ENCODE data around the gene RBM25. TPM values are rescaled to one million over a fixed set of nuclear protein-coding genes. Genes with fewer than 3 reads are reported as not detected.
"Not testable (repeated sequence)": the region's sequence is repeated elsewhere in the genome, so short reads cannot be mapped to it uniquely, and the experiment has no call there.

Gene RBM25
- total RNA-seq, 6 donors from 2014 or later: 53.8 to 320 (median 68.9) TPM

- no peaks in the 10 kb centered on the region for H3K4me1 ChIP-seq
- no peaks in the 10 kb centered on the region for H3K9me3 ChIP-seq
- H3K4me3 ChIP-seq: no peak overlapping the region
- H3K27ac ChIP-seq: no peak overlapping the region
- TF ChIP-seq EP300 (IDR thresholded peaks at IDR 0.05) (no peak), POLR2AphosphoS5 (IDR thresholded peaks at IDR 0.05) (no peak), CTCF (IDR thresholded peaks at IDR 0.05) (no peak), POLR2A (IDR thresholded peaks at IDR 0.05) (no peak)
- DNase-seq (no peak), ATAC-seq (ENCODE audit: low FRiP score in 2 of 2) (no peak)
- peaks cover 20 to 97% (median 43%) of the 10 kb centered on the region in 4 donors for H3K36me3 ChIP-seq
- no peaks in the 10 kb centered on the region for H3K27me3 ChIP-seq
- WGBS, 2 donors: 91 to 93% methylated on average over 9 of the region's 9 CpGs
Measured at GRCh38 chr14:73168274-73168673, 109.9 kb downstream of the RBM25 start.

DNA sequence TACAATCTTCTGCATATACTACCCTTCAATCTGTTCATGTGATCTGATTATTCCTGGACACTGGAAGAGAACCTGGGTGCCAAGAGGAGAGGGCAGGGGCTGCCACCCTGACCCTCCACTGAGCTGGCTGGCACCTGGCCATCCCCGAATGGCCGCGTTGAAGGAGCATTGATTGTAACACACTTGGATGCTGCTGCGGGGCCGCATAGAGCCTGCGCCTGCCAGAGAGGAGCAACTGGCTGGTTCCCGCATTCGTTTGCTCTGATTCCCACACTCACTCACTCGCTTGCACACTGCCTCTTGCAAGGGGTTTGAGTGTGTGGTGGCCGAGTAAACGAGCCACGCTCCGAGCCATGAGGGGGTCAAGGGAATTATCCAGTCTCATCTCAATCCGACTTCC lies 110.4 kb downstream of the RBM25 start:
- H3K27ac ChIP-seq: no peak overlapping the region
- WGBS, 2 donors: 95% methylated on average over 12 to 14 of the region's 14 CpGs
- peak in 1 of 2 donors; percentile 40 for DNase-seq
- H3K4me3 ChIP-seq: no peak overlapping the region
- no peaks in the 10 kb centered on the region for H3K9me3 ChIP-seq
- TF ChIP-seq POLR2A (IDR thresholded peaks at IDR 0.05) (no peak), EP300 (IDR thresholded peaks at IDR 0.05) (no peak), POLR2AphosphoS5 (IDR thresholded peaks at IDR 0.05) (no peak), CTCF (IDR thresholded peaks at IDR 0.05) (no peak)
- H3K36me3 ChIP-seq: peaks cover 20 to 97% (median 45%) of the 10 kb centered on the region in 4 donors
- no peaks in the 10 kb centered on the region for H3K4me1 ChIP-seq
- no peaks in the 10 kb centered on the region for H3K27me3 ChIP-seq
- ATAC-seq (ENCODE audit: low FRiP score in 2 of 2): no peak

DNA sequence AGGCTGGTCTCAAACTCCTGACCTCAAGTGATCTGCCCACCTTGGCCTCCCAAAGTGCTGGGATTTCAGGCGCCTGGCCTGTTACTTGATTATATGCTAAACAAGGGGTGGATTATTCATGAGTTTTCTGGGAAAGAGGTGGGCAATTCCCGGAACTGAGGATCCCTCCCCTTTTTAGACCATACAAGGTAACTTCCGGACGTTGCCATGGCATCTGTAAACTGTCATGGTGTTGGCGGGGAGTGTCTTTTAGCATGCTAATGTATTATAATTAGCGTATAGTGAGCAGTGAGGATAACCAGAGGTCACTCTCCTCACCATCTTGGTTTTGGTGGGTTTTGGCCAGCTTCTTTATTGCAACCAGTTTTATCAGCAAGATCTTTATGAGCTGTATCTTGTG lies 111.5 kb downstream of the RBM25 start:
- not testable (repeated sequence) for H3K27ac ChIP-seq; ATAC-seq (ENCODE audit: low FRiP score in 2 of 2); DNase-seq; H3K27me3 ChIP-seq; H3K4me3 ChIP-seq; H3K4me1 ChIP-seq; H3K9me3 ChIP-seq
- 87 to 91% methylated on average over 6 of the region's 6 CpGs for WGBS, 2 donors
- H3K36me3 ChIP-seq: peaks cover 17 to 100% (median 54%) of the 10 kb centered on the region in 4 donors

DNA sequence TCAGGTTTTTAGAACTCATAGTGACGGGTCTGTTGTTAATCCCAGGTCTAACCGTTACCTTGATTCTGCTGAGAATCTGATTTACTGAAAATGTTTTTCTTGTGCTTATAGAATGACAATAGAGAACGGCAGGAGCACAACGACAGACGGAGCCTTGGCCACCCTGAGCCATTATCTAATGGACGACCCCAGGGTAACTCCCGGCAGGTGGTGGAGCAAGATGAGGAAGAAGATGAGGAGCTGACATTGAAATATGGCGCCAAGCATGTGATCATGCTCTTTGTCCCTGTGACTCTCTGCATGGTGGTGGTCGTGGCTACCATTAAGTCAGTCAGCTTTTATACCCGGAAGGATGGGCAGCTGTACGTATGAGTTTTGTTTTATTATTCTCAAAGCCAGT lies 112.4 kb downstream of the RBM25 start:
- H3K27ac ChIP-seq: no peak overlapping the region
- DNase-seq (no peak), ATAC-seq (ENCODE audit: low FRiP score in 2 of 2) (no peak)
- no peaks in the 10 kb centered on the region for H3K9me3 ChIP-seq
- peaks cover 17 to 100% (median 52%) of the 10 kb centered on the region in 4 donors for H3K36me3 ChIP-seq
- no peak for TF ChIP-seq EP300 (IDR thresholded peaks at IDR 0.05)
- no peak for TF ChIP-seq POLR2A (IDR thresholded peaks at IDR 0.05)
- no peak for TF ChIP-seq CTCF (IDR thresholded peaks at IDR 0.05)
- TF ChIP-seq POLR2AphosphoS5 (IDR thresholded peaks at IDR 0.05): no peak
- 91 to 92% methylated on average over 11 of the region's 11 CpGs for WGBS, 2 donors
- H3K27me3 ChIP-seq: no peaks in the 10 kb centered on the region
- H3K4me3 ChIP-seq: no peak overlapping the region
- no peaks in the 10 kb centered on the region for H3K4me1 ChIP-seq

- TF ChIP-seq EP300 (IDR thresholded peaks at IDR 0.05): no peak
- no peak for TF ChIP-seq CTCF (IDR thresholded peaks at IDR 0.05)
- no peak for TF ChIP-seq POLR2A (IDR thresholded peaks at IDR 0.05)
- DNase-seq (no peak), ATAC-seq (ENCODE audit: low FRiP score in 2 of 2) (no peak)
- Histone ChIP-seq H3K27ac (no peak overlapping the region), H3K9me3 (no peaks in the 10 kb centered on the region), H3K4me3 (no peak overlapping the region), H3K4me1 (peaks cover 0 to 10% (median 5%) of the 10 kb centered on the region in 4 donors), H3K36me3 (peaks cover 17 to 91% (median 49%) of the 10 kb centered on the region in 4 donors), H3K27me3 (no peaks in the 10 kb centered on the region)
- 87% methylated on average over 3 of the region's 3 CpGs for WGBS, 2 donors
Measured at GRCh38 chr14:73172500-73172899, 114.2 kb downstream of the RBM25 start.

Measured in upper lobe of left lung (tissue), 6 donors.